ENCODE results near the gene YTHDF1.

YTHDF1 gene

GRCh38 chr20:63182425-63182824 lies 33.5 kb downstream of the YTHDF1 start:
- Histone ChIP-seq H2AFZ (ENCODE audit: low read depth, low read length) (no peak overlapping the region), H3K4me3 (ENCODE audit: insufficient read depth in 1 of 2, low read depth in 1 of 2, low read length in 2 of 2) (no peak overlapping the region), H2BK120ac (ENCODE audit: low read depth, low read length) (no peak overlapping the region), H3K9ac (ENCODE audit: low read length) (no peak overlapping the region), H2BK12ac (ENCODE audit: low read length in 2 of 2) (no peak overlapping the region), H3K23ac (ENCODE audit: low read length in 2 of 2) (no peak overlapping the region), H3K4ac (ENCODE audit: low read depth in 1 of 2, low read length in 2 of 2) (no peak overlapping the region), H3K27me3 (ENCODE audit: control insufficient read depth in 1 of 2, insufficient read depth in 1 of 2, low read length in 2 of 2) (peaks cover 42 to 61% of the 10 kb centered on the region in 2 experiments), H3K27ac (ENCODE audit: low read length, poor library complexity, severe bottlenecking) (no peak overlapping the region), H3K9me3 (ENCODE audit: control insufficient read depth, low read length) (no peaks in the 10 kb centered on the region), H3K36me3 (ENCODE audit: control insufficient read depth in 1 of 2, insufficient read depth in 2 of 2, low read depth in 1 of 2, low read length in 2 of 2) (no peaks in the 10 kb centered on the region), H3K14ac (ENCODE audit: low read length in 2 of 2) (no peak overlapping the region), H2BK15ac (ENCODE audit: low read depth, poor library complexity, severe bottlenecking) (no peak overlapping the region), H3K18ac (ENCODE audit: low read depth in 1 of 2, low read length in 2 of 2) (no peak overlapping the region), H3K79me1 (replicated peaks; ENCODE audit: low read length, poor library complexity, severe bottlenecking) (no peaks in the 10 kb centered on the region), H2BK5ac (ENCODE audit: low read depth, low read length, poor library complexity, severe bottlenecking) (no peak overlapping the region), H3K4me2 (ENCODE audit: low read length, poor library complexity, severe bottlenecking) (no peak overlapping the region), H4K8ac (ENCODE audit: low read length) (no peak overlapping the region), H4K91ac (ENCODE audit: low read length) (no peak overlapping the region), H2AK5ac (ENCODE audit: low read length, severe bottlenecking) (no peak overlapping the region), H3K4me1 (ENCODE audit: control insufficient read depth, insufficient read depth, low read depth, low read length) (peaks cover 25% of the 10 kb centered on the region)
- WGBS: 74% methylated on average over 5 of the region's 8 CpGs
- DNase-seq: no peak

- H2BK12ac ChIP-seq (ENCODE audit: low read length in 2 of 2): no peak overlapping the region
- no peak overlapping the region for H3K4me3 ChIP-seq (ENCODE audit: insufficient read depth in 1 of 2, low read depth in 1 of 2, low read length in 2 of 2)
- H3K4me1 ChIP-seq (ENCODE audit: control insufficient read depth, insufficient read depth, low read depth, low read length): peaks cover 29% of the 10 kb centered on the region
- H3K4ac ChIP-seq (ENCODE audit: low read depth in 1 of 2, low read length in 2 of 2): no peak overlapping the region
- no peak overlapping the region for H3K18ac ChIP-seq (ENCODE audit: low read depth in 1 of 2, low read length in 2 of 2)
- no peak overlapping the region for H2BK5ac ChIP-seq (ENCODE audit: low read depth, low read length, poor library complexity, severe bottlenecking)
- H2BK15ac ChIP-seq (ENCODE audit: low read depth, poor library complexity, severe bottlenecking): no peak overlapping the region
- H2BK120ac ChIP-seq (ENCODE audit: low read depth, low read length): no peak overlapping the region
- no peaks in the 10 kb centered on the region for H3K79me1 ChIP-seq (replicated peaks; ENCODE audit: low read length, poor library complexity, severe bottlenecking)
- no peak overlapping the region for H2AFZ ChIP-seq (ENCODE audit: low read depth, low read length)
- no peak overlapping the region for H4K91ac ChIP-seq (ENCODE audit: low read length)
- no peaks in the 10 kb centered on the region for H3K36me3 ChIP-seq (ENCODE audit: control insufficient read depth in 1 of 2, insufficient read depth in 2 of 2, low read depth in 1 of 2, low read length in 2 of 2)
- no peak overlapping the region for H2AK5ac ChIP-seq (ENCODE audit: low read length, severe bottlenecking)
- H3K9me3 ChIP-seq (ENCODE audit: control insufficient read depth, low read length): no peaks in the 10 kb centered on the region
- H3K27ac ChIP-seq (ENCODE audit: low read length, poor library complexity, severe bottlenecking): no peak overlapping the region
- no peak overlapping the region for H4K8ac ChIP-seq (ENCODE audit: low read length)
- H3K4me2 ChIP-seq (ENCODE audit: low read length, poor library complexity, severe bottlenecking): no peak overlapping the region
- no peak overlapping the region for H3K23ac ChIP-seq (ENCODE audit: low read length in 2 of 2)
- WGBS: 72% methylated on average over 4 of the region's 4 CpGs
- H3K27me3 ChIP-seq (ENCODE audit: control insufficient read depth in 1 of 2, insufficient read depth in 1 of 2, low read length in 2 of 2): peaks cover 50 to 71% of the 10 kb centered on the region in 2 experiments
- H3K9ac ChIP-seq (ENCODE audit: low read length): no peak overlapping the region
- H3K14ac ChIP-seq (ENCODE audit: low read length in 2 of 2): no peak overlapping the region
- DNase-seq: no peak
These were observed 34.7 kb downstream of the YTHDF1 start for GRCh38 chr20:63181226-63181625.

- H3K9me3 ChIP-seq (ENCODE audit: control insufficient read depth, low read length): no peaks in the 10 kb centered on the region
- no peak overlapping the region for H3K18ac ChIP-seq (ENCODE audit: low read depth in 1 of 2, low read length in 2 of 2)
- no peak overlapping the region for H3K27ac ChIP-seq (ENCODE audit: low read length, poor library complexity, severe bottlenecking)
- no peak overlapping the region for H3K23ac ChIP-seq (ENCODE audit: low read length in 2 of 2)
- H2BK12ac ChIP-seq (ENCODE audit: low read length in 2 of 2): no peak overlapping the region
- DNase-seq: no peak
- H3K79me1 ChIP-seq (replicated peaks; ENCODE audit: low read length, poor library complexity, severe bottlenecking): no peaks in the 10 kb centered on the region
- H2BK5ac ChIP-seq (ENCODE audit: low read depth, low read length, poor library complexity, severe bottlenecking): no peak overlapping the region
- no peaks in the 10 kb centered on the region for H3K36me3 ChIP-seq (ENCODE audit: control insufficient read depth in 1 of 2, insufficient read depth in 2 of 2, low read depth in 1 of 2, low read length in 2 of 2)
- H3K4me3 ChIP-seq (ENCODE audit: insufficient read depth in 1 of 2, low read depth in 1 of 2, low read length in 2 of 2): no peak overlapping the region
- H3K14ac ChIP-seq (ENCODE audit: low read length in 2 of 2): peak overlapping the region in 1 of 2 experiments; percentile 18
- H2BK15ac ChIP-seq (ENCODE audit: low read depth, poor library complexity, severe bottlenecking): no peak overlapping the region
- WGBS: 82% methylated on average over 11 of the region's 11 CpGs
- H3K9ac ChIP-seq (ENCODE audit: low read length): no peak overlapping the region
- peaks cover 55 to 77% of the 10 kb centered on the region in 2 experiments for H3K27me3 ChIP-seq (ENCODE audit: control insufficient read depth in 1 of 2, insufficient read depth in 1 of 2, low read length in 2 of 2)
- H2AK5ac ChIP-seq (ENCODE audit: low read length, severe bottlenecking): no peak overlapping the region
- no peak overlapping the region for H2AFZ ChIP-seq (ENCODE audit: low read depth, low read length)
- no peak overlapping the region for H3K4me2 ChIP-seq (ENCODE audit: low read length, poor library complexity, severe bottlenecking)
- H4K91ac ChIP-seq (ENCODE audit: low read length): no peak overlapping the region
- H4K8ac ChIP-seq (ENCODE audit: low read length): no peak overlapping the region
- H2BK120ac ChIP-seq (ENCODE audit: low read depth, low read length): no peak overlapping the region
- no peak overlapping the region for H3K4ac ChIP-seq (ENCODE audit: low read depth in 1 of 2, low read length in 2 of 2)
- peaks cover 29% of the 10 kb centered on the region for H3K4me1 ChIP-seq (ENCODE audit: control insufficient read depth, insufficient read depth, low read depth, low read length)
These were observed 35.3 kb downstream of the YTHDF1 start for GRCh38 chr20:63180569-63181185.

GRCh38 chr20:63179687-63180568 lies 36.0 kb downstream of the YTHDF1 start:
- no peaks in the 10 kb centered on the region for H3K9me3 ChIP-seq (ENCODE audit: control insufficient read depth, low read length)
- H4K8ac ChIP-seq (ENCODE audit: low read length): no peak overlapping the region
- no peak overlapping the region for H2AK5ac ChIP-seq (ENCODE audit: low read length, severe bottlenecking)
- 71% methylated on average over 14 of the region's 14 CpGs for WGBS
- no peak for DNase-seq
- H3K9ac ChIP-seq (ENCODE audit: low read length): no peak overlapping the region
- no peak overlapping the region for H2BK120ac ChIP-seq (ENCODE audit: low read depth, low read length)
- peaks cover 59 to 82% of the 10 kb centered on the region in 2 experiments for H3K27me3 ChIP-seq (ENCODE audit: control insufficient read depth in 1 of 2, insufficient read depth in 1 of 2, low read length in 2 of 2)
- H3K79me1 ChIP-seq (replicated peaks; ENCODE audit: low read length, poor library complexity, severe bottlenecking): no peaks in the 10 kb centered on the region
- peak overlapping the region; percentile 18 for H3K4me2 ChIP-seq (ENCODE audit: low read length, poor library complexity, severe bottlenecking)
- H2AFZ ChIP-seq (ENCODE audit: low read depth, low read length): no peak overlapping the region
- no peak overlapping the region for H2BK15ac ChIP-seq (ENCODE audit: low read depth, poor library complexity, severe bottlenecking)
- no peak overlapping the region for H3K4me3 ChIP-seq (ENCODE audit: insufficient read depth in 1 of 2, low read depth in 1 of 2, low read length in 2 of 2)
- no peak overlapping the region for H2BK5ac ChIP-seq (ENCODE audit: low read depth, low read length, poor library complexity, severe bottlenecking)
- no peak overlapping the region for H2BK12ac ChIP-seq (ENCODE audit: low read length in 2 of 2)
- no peak overlapping the region for H3K23ac ChIP-seq (ENCODE audit: low read length in 2 of 2)
- H4K91ac ChIP-seq (ENCODE audit: low read length): no peak overlapping the region
- H3K14ac ChIP-seq (ENCODE audit: low read length in 2 of 2): no peak overlapping the region
- H3K4me1 ChIP-seq (ENCODE audit: control insufficient read depth, insufficient read depth, low read depth, low read length): peaks cover 30% of the 10 kb centered on the region
- no peak overlapping the region for H3K18ac ChIP-seq (ENCODE audit: low read depth in 1 of 2, low read length in 2 of 2)
- no peak overlapping the region for H3K4ac ChIP-seq (ENCODE audit: low read depth in 1 of 2, low read length in 2 of 2)
- no peaks in the 10 kb centered on the region for H3K36me3 ChIP-seq (ENCODE audit: control insufficient read depth in 1 of 2, insufficient read depth in 2 of 2, low read depth in 1 of 2, low read length in 2 of 2)
- H3K27ac ChIP-seq (ENCODE audit: low read length, poor library complexity, severe bottlenecking): no peak overlapping the region

All from mesenchymal stem cell (in vitro differentiated cells and primary cell).